GM21528 (cell line): Measurements from ENCODE around the gene P2RX4.
"Not testable (repeated sequence)": the region's sequence is repeated elsewhere in the genome, so short reads cannot be mapped to it uniquely, and the experiment has no call there.

Source experiments
- ATAC-seq: cut with Tn5 transposase; IDR thresholded peaks from one replicate; pipeline ENCODE4 v1.9.1; 2021; ENCODE audit warnings: mild to moderate bottlenecking, moderate library complexity; ENCODE audit not compliant: unreplicated experiment, low FRiP score

The P2RX4 gene

GRCh38 chr12:121264951-121265515 lies 55.1 kb downstream of the P2RX4 start:
- no peak for ATAC-seq

GRCh38 chr12:121267822-121268221 lies 57.9 kb downstream of the P2RX4 start:
- no peak for ATAC-seq

- ATAC-seq = no peak
Observed at GRCh38 chr12:121273364-121273896, 63.5 kb downstream of the P2RX4 start.

DNA sequence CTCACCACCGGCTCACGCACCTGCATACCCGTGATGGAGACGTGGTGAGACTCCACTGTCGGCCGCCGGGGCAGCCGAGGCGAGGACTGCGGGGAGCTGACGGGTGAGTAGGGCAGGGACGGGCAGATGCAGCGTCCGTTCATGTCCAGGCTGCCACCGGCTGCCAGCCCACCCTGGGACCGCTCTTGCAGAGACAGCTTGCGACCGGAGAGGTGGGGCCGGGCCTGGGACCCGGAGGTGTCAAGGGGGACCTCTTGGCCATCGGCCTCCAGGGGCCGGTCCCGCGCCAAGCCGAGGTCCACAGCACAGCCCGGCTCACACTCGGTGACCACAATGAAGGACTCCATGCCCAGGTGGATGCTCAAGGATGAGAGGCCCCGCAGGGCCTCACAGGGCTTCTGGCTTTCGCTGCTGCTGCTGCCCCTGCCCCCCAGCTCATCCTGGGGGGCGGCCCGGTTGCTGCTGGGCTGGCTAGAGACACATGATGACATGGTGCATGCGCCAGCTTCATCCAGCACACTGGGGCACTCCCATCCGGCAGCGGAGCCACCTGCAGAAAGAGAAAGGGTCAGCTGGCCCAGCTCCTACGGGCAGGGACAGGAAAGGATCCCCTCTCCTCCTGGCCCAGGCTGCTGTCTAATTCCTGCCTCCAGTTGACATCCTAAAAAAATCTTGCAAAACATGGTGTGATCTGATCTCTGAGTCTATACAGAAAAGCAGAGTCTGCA lies 64.3 kb downstream of the P2RX4 start:
- ATAC-seq = no peak

GRCh38 chr12:121277374-121277759 lies 67.4 kb downstream of the P2RX4 start:
- no peak for ATAC-seq

- no peak for ATAC-seq
Observed at GRCh38 chr12:121278169-121279070, 68.5 kb downstream of the P2RX4 start.

- ATAC-seq = no peak
Observed at GRCh38 chr12:121279071-121279375, 69.1 kb downstream of the P2RX4 start.

DNA sequence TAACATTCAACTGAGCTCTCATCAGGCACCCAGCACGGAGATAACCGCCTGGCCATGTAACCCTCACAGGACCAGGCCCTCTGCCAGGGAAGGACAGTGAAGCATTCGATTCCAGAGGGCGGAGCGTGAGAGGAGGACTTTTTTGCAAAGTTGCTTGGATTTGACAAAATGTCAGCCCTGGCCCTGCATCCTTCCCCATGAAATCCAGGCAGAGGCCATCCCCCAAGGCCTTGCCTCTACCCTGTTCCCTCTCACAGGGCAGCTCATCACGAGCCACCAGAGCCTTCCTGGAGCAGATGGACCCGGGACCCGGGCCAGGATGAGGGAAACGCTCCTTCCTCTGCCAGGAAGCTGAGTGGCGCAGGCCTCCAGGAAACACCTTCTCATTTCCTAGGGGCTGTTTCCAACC lies 69.6 kb downstream of the P2RX4 start:
- ATAC-seq = no peak

- ATAC-seq = not testable (repeated sequence)
Observed at GRCh38 chr12:121280531-121280930, 70.6 kb downstream of the P2RX4 start.

GRCh38 chr12:121281116-121281515 lies 71.2 kb downstream of the P2RX4 start:
- not testable (repeated sequence) for ATAC-seq

- no peak for ATAC-seq
Observed at GRCh38 chr12:121282072-121282742, 72.3 kb downstream of the P2RX4 start.

DNA sequence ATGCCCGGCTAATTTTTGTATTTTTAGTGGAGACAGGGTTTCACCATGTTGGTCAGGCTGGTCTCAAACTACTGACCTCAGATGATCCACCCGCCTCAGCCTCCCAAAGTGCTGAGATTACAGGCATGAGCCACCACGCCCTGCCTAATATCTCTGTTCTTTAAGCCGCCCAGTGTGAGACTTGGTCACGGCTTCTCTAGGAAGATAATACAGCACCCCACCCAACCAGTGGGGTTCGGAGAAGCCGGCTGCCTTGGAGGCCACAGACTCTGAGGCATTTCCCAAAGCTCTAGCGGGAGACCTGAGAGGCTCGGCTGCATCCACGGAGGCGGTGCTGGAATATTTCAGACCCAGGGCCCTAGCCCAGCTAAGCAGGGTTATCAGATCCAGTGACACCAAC lies 73.0 kb downstream of the P2RX4 start:
- not testable (repeated sequence) for ATAC-seq

DNA sequence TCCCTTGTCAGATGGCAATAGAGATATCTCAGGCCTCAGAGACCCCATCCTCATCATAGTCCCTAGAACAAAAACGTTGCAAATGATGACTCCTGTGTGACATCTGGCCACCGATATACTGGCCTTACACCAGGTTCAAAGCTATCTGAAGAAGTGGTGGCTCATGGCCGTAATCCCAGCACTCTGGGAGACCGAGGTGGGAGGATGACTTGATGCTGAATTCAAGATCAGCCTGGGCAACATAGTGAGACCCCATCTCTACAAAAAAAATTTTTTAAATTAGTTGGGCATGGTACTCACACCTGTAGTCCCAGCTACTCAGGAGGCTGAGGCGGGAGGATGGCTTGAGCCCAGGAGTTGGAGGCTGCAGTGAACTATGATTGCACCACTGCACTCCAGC lies 73.5 kb downstream of the P2RX4 start:
- ATAC-seq = no peak
